Mammary epithelial cell (primary cell): ENCODE data around the gene COX7A2L.

Source experiments
- EZH2 ChIP-seq: IDR thresholded peaks from 2 replicates; pipeline ENCODE4 v1.6.1; 2012; ENCODE audit warnings: low read length, inconsistent platforms, borderline replicate concordance
- TF ChIP-seq, protein P1 (sequence below), 2 donors: IDR thresholded peaks in 1 of 2; conservative IDR thresholded peaks in 1 of 2; 2 replicates each; pipeline ENCODE4 v1.5.1; 2011 to 2012; ENCODE audit warnings: inconsistent platforms in 2 of 2, low read length in 2 of 2, mild to moderate bottlenecking in 2 of 2, control low read depth in 1 of 2, low read depth in 1 of 2; ENCODE audit not compliant: insufficient read depth in 1 of 2; ENCODE audit errors: extremely low read depth in 1 of 2

GRCh38 chr2:42307180-42307579 lies 53.8 kb downstream of the COX7A2L start:
- TF ChIP-seq EZH2: no peak
- TF ChIP-seq, protein P1, sequence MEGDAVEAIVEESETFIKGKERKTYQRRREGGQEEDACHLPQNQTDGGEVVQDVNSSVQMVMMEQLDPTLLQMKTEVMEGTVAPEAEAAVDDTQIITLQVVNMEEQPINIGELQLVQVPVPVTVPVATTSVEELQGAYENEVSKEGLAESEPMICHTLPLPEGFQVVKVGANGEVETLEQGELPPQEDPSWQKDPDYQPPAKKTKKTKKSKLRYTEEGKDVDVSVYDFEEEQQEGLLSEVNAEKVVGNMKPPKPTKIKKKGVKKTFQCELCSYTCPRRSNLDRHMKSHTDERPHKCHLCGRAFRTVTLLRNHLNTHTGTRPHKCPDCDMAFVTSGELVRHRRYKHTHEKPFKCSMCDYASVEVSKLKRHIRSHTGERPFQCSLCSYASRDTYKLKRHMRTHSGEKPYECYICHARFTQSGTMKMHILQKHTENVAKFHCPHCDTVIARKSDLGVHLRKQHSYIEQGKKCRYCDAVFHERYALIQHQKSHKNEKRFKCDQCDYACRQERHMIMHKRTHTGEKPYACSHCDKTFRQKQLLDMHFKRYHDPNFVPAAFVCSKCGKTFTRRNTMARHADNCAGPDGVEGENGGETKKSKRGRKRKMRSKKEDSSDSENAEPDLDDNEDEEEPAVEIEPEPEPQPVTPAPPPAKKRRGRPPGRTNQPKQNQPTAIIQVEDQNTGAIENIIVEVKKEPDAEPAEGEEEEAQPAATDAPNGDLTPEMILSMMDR (conservative IDR thresholded peaks at IDR 0.05 in 1 of 2, IDR thresholded peaks at IDR 0.05 in 1 of 2; ENCODE audit: extremely low read depth in 1 of 2, insufficient read depth in 1 of 2, low read depth in 1 of 2, low read length in 2 of 2): no peak
